Cardiac septum (tissue), 1 donor: ENCODE measurements around the gene EXTL2. TPM values are rescaled to one million over a fixed set of nuclear protein-coding genes. Genes with fewer than 3 reads are reported as not detected.
"Not testable (repeated sequence)": the region's sequence is repeated elsewhere in the genome, so short reads cannot be mapped to it uniquely, and the experiment has no call there.

ENCODE experiments used
- DNase-seq: peaks from one replicate; pipeline ENCODE4 v3.0.0-alpha.2; 2020; ENCODE audit warnings: low spot score
- intact Hi-C: fragments of 100-400 bp; cut with DNase I; formaldehyde crosslinking; loops from one replicate; pipeline ENCODE4 v1.14.0; 2022
- total RNA-seq: library from RNA; stranded (reverse); fragmentation: NEBNext Ultra II Directional; extraction: Animal tissue kit (Norgen Biotek cat#: 25700); gene quantifications from one replicate; pipeline ENCODE4 v1.2.1, GENCODE V29; 2021
- donor health status: DM: no; HTN: no; CAD: no.

Gene EXTL2
- total RNA-seq, 1 donor from 2014 or later = 7.1 TPM

DNA sequence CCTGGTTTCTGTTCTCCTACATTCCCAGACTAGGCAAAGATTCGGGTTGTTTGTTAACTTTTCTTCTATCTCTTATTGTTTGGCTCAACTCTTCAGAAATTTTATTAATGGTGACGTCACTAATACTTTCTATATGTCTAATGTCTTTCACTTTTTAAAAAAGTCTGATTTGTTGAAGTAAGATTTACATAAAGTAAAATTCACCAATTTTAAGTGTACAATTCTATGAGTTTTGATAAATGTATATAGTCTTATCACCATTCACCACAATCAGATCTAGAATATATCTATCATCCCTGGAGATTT is 27.8 kb downstream of the EXTL2 start:
- no peak for DNase-seq
- intact Hi-C loops = loop anchor here (2.0 to 5.0 kb wide), 4 partner anchors 260 to 1058 kb away; partner anchors contain the start of gene GPR88

DNA sequence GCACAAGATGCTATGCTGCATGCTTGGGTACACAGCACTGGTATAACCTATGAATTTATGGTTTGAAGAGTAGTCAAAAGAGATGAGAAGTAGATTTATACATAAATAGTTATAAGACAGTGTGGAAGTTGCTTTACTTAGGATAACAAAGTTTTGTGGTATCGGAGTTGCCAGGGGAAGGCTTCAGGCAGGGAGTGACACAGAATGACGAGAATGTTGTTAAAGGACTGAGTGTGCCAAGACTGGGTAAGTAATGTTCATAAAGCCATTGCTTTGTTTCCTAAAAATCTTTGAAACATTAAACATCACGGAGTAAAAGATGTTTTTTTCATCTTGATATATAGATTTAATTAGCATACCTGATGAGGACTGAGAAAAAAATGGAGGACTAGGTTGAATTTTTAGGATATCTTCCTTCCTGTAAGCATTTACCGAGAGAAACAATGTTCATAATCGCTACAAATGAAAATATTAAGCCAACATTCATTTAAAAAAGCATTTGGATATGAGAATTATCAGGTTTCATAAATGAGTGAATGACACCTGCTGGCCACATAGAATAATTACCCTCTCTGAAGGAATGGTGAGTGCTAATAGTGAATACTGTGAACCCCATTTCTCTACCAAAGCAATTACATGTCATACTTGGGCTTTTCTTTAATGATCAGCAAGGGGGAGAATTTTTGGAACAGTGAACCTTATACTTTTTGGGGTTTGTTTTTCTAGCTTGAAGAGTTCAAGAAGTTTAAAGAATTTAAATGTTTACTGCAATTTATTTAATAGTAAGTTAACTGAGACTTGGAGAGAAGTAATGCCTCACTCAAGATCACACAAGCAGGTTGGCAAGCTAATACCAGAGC is 28.4 kb downstream of the EXTL2 start:
- intact Hi-C loops = loop anchor here (2.0 to 5.0 kb wide), 4 partner anchors 259 to 1057 kb away; partner anchors contain the start of gene GPR88
- DNase-seq = no peak

DNA sequence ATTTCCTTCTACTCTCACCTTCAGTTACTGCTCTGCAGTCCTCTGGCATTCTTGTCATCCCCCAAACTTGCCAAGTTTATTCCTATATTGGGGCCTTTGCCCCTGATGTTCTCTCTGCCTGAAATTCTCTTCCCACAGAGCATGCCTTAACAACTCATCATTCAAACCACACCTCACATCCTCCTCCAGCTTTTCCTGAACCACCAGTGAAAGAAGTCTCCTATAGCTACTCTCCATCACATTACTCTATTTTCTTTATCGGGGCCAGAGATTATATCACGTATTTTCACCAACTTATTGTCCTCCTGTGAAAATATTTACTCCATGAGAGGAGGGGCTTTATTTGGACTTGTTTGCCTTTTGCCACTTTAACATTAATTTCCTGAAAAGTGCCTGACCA is 32.1 kb downstream of the EXTL2 start:
- intact Hi-C loops = no loop called here
- no peak for DNase-seq

DNA sequence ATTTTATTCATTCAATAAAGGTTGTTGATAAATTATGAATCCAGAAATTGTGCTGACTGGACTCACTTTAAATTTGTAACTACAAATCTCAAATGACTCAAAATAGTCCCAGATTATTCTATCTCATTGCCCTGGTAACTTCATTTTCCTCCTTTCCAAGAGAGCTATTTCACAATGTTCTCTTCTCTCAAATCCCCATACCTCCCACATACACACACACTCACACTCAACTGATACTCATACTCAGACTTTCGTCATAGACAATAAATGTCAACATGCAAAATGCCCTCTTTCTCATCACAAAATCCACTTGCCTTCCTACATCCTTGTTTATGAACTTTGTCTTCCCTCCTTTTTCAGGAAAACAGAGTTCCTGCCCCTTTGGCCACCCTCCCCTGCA is 33.3 kb downstream of the EXTL2 start:
- intact Hi-C loops = no loop called here
- DNase-seq = no peak

DNA sequence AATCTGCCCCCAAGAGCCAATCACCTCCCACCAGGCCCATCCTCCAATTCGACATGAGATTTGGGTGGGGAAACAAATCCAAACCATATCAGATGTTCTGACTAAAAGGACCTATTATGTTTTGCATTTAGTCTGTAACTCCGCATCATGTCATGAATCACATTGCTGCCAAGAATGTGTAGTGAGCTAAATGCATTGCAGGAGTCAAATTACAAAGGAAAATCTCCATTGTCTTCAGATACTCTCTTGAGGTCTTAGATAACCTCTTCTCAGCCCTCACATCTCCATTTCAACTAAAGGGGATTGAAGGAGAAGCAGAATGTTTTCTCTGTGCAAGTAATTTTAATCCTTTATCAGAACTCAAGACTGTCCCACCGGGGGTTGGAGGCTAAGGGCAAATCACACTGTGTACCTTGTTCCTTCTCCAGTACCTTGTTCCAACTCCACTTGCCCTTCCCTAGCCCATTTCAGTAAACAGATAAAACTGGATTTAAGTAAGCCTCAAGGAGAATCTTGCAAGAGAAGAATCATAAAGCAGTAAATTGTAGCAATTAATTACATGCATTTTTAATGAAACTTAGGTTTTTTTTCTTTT is 34.1 kb downstream of the EXTL2 start:
- intact Hi-C loops = no loop called here
- no peak for DNase-seq

DNA sequence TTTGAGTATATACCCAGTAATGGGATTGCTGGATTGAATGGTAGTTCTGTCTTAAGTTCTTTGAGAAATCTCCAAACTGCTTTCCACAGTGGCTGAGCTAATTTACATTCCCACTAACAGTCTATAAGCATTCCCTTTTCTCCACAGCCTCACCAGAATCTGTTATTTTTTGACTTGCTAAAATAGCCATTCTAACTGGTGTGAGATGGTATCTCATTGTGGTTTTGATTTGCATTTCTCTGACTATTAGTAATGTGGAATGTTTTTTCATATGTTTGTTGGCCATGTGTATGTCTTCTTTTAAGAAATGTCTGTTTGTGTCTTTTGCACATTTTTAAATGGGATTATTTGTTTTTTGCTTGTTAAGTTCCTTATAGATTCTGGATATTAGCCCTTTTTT is 39.5 kb downstream of the EXTL2 start:
- DNase-seq, intact Hi-C loops: not testable (repeated sequence)

DNA sequence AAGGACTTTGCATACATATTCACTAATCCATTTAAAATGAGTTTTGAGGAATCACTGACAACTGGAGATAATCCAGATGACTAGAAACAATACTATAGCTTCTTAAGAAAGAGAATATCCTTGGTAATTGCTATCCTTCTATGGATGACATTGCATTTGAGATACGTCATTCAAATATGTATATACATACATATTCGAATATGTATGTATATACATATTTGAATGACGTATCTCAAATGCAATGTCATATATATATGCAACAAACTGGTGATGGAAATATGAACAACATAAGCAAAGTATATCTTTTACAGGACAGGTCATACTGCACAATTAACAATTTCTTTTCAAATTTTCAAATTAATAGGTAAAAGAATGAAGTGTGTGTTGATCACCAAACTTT is 41.7 kb downstream of the EXTL2 start:
- intact Hi-C loops = no loop called here
- no peak for DNase-seq

DNA sequence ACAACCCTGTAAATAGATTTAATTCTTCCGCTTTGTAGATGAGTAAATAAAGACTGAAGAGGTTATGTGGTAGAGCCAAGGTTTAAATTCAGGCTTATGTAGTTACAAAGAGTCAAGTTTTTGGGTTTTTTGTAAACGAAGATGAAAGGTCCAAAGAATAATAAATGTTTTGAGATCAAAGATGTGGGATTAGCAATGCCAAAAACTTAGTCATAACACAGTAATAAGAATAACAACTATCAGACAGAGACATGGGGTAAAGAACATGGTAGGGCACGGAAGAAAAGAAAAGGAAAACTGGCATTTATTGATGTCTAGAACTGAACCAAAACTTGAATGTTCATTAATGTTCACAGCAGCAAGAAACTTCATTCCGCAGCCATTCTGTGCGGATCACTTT is 42.9 kb downstream of the EXTL2 start:
- intact Hi-C loops = no loop called here
- no peak for DNase-seq

DNA sequence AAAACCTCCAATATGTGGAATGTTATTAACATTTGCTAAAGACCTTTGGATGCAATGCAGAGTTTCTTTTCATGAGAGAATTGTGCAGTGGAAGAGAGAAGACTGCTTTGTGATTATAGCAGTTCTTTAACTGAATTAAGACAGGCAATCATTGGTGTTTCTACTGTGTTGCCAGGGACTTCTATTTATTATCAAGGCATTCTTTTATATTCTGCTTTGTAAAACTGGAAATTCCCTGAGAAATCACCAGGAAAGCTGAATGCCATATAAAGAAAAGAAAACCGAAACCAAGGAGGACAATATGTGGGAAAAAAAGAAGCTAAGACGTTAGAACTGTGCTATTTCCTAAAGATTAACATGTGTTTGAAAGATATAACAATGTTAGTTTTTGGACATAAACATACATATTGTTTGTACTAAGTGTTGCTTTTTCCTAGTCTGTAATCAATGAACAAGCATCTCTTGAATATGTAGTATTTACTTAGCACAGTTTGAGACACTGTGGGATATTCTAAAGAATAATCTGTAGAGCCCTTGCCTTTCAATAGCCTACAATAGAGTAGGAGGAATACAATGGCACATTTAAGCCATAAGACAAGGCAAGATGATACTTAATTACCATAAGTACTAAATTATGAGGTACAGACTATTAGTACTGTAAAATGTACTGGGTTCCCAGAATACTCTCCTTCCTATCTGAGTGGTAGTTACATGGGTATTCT is 47.1 kb downstream of the EXTL2 start:
- DNase-seq = no peak
- intact Hi-C loops = no loop called here

DNA sequence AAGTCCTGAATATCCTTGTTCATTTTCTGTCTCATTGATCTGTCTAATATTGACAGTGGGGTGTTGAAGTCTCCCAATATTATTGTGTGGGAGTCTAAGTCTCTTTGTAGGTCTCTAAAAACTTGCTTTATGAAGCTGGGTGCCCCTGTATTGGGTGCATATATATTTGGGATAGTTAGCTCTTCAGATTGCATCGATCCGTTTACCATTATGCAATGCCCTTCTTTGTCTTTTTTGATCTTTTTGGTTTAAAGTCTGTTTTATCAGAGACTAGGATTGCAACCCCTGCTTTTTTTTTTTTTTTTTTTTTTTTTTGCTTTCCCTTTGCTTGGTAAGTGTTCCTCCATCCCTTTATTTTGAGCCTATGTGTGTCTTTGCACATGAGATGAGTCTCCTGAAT is 51.5 kb downstream of the EXTL2 start:
- intact Hi-C loops, DNase-seq: not testable (repeated sequence)

DNA sequence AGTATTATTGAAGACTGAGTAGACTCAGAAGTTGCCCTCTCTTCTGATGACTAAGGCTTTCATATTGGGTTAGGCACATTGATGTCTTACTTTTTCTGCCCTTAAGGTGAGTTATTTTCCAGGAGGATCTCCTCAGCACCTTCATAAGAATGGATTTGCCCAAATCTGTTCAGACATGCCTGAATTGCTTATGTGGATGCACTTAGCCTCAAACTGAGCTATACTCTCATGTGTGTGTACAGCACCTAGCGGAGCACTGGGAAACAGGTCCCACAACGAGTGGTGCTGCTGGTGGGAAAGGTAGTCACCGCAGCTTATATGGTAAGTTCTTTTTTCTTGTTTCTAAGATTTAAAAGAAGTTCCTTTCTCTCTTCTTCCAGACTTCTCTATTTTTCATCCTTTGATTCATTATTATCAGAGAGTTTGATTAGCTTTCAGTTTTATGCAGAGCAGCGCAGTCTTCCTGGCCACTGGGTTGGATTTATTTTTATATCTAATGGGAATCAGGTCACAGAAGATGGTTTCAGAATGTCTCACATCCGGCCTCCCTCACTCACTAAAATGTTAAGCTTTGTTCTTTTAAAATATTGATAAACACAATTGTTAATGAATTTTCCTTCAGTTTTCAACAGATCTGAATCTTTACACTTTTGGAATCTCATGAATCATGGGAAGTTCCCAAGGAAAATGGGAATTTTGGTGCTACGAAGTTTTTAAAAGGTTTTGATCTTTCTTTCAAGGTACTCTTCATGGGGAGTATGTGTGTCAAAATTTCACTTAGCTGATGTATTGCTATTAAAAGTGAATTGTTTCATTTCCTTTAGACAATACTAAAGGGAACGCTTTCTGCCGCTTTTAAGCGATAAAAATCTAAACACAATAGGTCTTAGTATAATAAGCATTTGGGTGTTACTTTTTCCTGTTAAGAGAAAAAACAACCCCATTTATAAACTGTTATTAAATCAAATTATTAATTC is 58.5 kb downstream of the EXTL2 start:
- no peak for DNase-seq
- intact Hi-C loops = no loop called here

DNA sequence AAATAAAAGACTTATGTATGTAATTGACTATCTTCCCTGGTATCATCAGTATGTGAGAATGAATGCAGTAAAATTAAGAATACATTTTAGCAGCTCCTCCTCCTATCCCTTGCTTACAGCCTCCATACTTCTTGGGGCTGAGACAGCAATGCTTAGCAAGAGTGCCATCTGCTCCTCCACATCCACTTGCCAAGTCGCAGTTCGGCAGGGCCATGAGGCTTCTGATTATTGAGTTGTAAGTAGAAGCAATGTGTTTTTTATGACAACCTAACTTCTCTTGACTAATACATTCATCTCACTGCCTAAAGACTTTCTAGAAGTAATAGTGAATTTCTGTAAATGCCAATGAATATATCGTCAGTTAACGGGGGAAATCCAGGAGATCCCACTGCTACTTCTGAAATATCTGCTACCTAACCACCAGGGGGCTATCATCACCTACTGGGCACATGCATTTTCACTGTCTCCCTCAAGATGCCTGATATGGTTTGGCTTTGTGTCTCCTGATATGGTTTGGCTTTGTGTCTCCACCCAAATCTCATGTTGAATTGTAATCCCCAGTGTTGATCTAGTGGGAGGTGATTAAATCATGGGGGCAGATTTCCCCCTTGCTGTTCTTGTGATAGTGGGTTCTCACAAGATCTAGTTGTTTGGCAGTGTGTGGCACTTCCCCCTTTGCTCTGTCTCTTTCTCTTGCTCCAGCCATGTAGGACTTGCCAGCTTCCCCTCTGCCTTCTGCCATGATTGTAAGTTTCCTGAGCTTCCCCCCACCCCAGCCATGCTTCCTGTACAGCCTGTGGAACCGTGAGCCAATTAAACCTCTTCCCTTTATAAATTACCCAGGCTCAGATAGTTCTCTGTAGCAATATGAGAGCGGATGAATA is 59.6 kb downstream of the EXTL2 start:
- DNase-seq = no peak
- intact Hi-C loops = no loop called here

DNA sequence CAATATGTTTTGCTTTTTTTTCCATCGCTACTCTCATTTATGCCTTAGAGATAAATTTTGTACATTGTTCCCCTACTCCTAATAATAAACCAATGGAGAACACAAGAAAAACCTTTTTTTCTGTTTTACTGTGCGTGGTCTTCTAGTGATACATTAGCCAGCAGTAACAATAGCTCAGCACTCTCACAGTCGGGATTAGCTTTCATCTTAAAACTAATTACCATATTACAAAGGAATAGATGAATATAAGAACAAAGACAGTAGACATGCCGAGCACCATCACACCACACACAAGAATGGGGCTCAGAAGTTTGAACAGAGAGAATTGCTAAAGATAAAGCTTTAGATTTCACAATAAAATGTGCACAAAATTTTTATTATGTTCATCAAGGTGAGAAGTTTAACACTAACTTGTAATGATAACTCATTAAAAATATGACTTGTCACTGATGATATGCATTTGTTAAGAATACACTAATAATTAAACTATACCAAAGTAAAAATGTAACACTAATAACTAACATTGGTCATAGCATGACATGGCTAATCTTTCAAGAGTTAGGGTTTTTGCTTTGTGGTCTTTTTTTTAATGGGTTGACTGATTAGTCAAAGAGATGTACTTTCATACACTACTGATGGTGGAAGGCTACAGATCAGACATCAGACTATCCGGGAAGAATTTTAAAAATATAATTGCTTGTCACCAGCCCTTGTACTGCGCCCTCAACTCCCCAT is 61.8 kb downstream of the EXTL2 start:
- intact Hi-C loops = no loop called here
- no peak for DNase-seq

DNA sequence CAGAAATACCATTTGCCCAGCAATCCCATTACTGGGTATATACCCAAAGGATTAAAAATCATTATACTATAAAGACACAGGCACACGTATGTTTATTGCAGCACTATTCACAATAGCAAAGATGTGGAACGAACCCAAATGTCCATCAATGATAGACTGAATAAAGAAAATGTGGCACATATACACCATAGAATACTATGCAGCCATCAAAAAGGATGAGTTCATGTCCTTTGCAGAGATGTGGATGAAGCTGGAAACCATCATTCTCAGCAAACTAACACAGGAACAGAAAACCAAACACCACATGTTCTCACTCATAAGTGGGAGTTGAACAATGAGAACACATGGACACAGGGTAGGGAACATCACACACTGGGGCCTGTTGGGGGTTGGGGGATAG is 69.0 kb downstream of the EXTL2 start:
- intact Hi-C loops, DNase-seq: not testable (repeated sequence)
